HepG2 (cell line): ENCODE results near the gene DPYSL3. TPM values are rescaled to one million over a fixed set of nuclear protein-coding genes. Genes with fewer than 3 reads are reported as not detected.

Source experiments
- ATAC-seq: fragments of 200-7000 bp; cut with Tn5 transposase; 3 replicates; pipeline ENCODE4 v1.9.1; 2020; ENCODE audit warnings: mild to moderate bottlenecking, moderate library complexity
- BruUV-seq: library from RNA; stranded (reverse); fragments of 400-500 nt; replicated peaks from 2 replicates; lab custom pipeline; 2021; lab: Mats Ljungman, UMichigan
- CTCF ChIA-PET: fragments of 300-600 bp; formaldehyde crosslinking; extraction: SDS; loops from one replicate; lab custom pipeline; 2021; ENCODE audit warnings: low total read pairs, inconsistent platforms, low intra/inter-chr PET ratio; lab: Yijun Ruan, JAX
- POLR2A ChIA-PET: fragments of 350-600 bp; sonication (Branson Sonifier 250); formaldehyde crosslinking; loops from one replicate; lab custom pipeline; 2020; ENCODE audit warnings: antibody characterized with exemption, inconsistent platforms; lab: Yijun Ruan, JAX
- DNase-seq: peaks from one replicate; pipeline ENCODE4 v3.0.0-alpha.2; 2015; ENCODE audit warnings: low spot score
- FAIRE-seq: peaks from 3 replicates; lab custom pipeline; 2011; peaks lifted over from hg19 to GRCh38; lab: Jason Lieb, UNC
- H2AFZ ChIP-seq: one replicate; pipeline ENCODE4 v1.6.1; 2011; ENCODE audit warnings: low read length, inconsistent platforms
- H3K27ac ChIP-seq: fragments of 300-600 bp; 3 replicates; pipeline ENCODE4 v1.8.0; 2011; ENCODE audit warnings: mixed run types, mild to moderate bottlenecking, mixed read lengths, low read length, inconsistent platforms; ENCODE audit not compliant: insufficient read depth; ENCODE audit errors: extremely low read length
- H3K27me3 ChIP-seq, 2 experiments: fragments of 200-600 bp in 1 of 2; 2 replicates in 1 of 2; 3 replicates in 1 of 2; pipeline versions ENCODE4 v1.6.0 to v1.8.0; 2011; ENCODE audit warnings: low read length in 2 of 2, mild to moderate bottlenecking in 2 of 2, moderate library complexity in 2 of 2, inconsistent platforms in 1 of 2; ENCODE audit not compliant: insufficient read depth in 2 of 2, control insufficient read depth in 1 of 2
- H3K36me3 ChIP-seq, 2 experiments: fragments of 200-600 bp in 1 of 2; replicated peaks in 1 of 2; 2 replicates in 1 of 2; 3 replicates in 1 of 2; pipeline versions ENCODE4 v1.5.1 to v1.8.0; 2011; ENCODE audit warnings: low read length in 2 of 2, inconsistent platforms in 1 of 2; ENCODE audit not compliant: insufficient read depth in 2 of 2, control insufficient read depth in 1 of 2
- H3K4me1 ChIP-seq: 2 replicates; pipeline ENCODE4 v1.5.1; 2012; ENCODE audit warnings: low read length, inconsistent platforms; ENCODE audit not compliant: insufficient read depth
- H3K4me2 ChIP-seq: 2 replicates; pipeline ENCODE4 v1.6.0; 2011; ENCODE audit warnings: low read depth, low read length, inconsistent platforms
- H3K4me3 ChIP-seq, 3 experiments: fragments of 200-600 bp in 1 of 3; sonication (generic), shearing (Covaris generic) in 1 of 3; replicated peaks in 1 of 3; 2 replicates each; pipeline ENCODE4 v1.5.1; 2011 to 2016; ENCODE audit warnings: low read length in 3 of 3, inconsistent platforms in 2 of 3, low read depth in 2 of 3, mild to moderate bottlenecking in 2 of 3, control low read depth in 1 of 3, mixed read lengths in 1 of 3; ENCODE audit not compliant: insufficient read depth in 1 of 3
- H3K79me2 ChIP-seq: one replicate; pipeline ENCODE4 v1.6.1; 2011; ENCODE audit warnings: low read length, inconsistent platforms; ENCODE audit not compliant: insufficient read depth
- H3K9ac ChIP-seq: 2 replicates; pipeline ENCODE4 v1.6.0; 2011; ENCODE audit warnings: mild to moderate bottlenecking, low read depth, low read length, inconsistent platforms; ENCODE audit not compliant: insufficient read depth
- H3K9me3 ChIP-seq: 2 replicates; pipeline ENCODE4 v1.5.1; 2012; ENCODE audit warnings: mild to moderate bottlenecking, low read length
- H4K20me1 ChIP-seq: 2 replicates; pipeline ENCODE4 v1.6.0; 2011; ENCODE audit warnings: inconsistent platforms, mild to moderate bottlenecking, low read length, moderate library complexity; ENCODE audit not compliant: insufficient read depth
- BORCS8-MEF2B ChIP-seq: sonication (generic); formaldehyde crosslinking; IDR thresholded peaks from 2 replicates; pipeline ENCODE4 v1.8.0; 2022; ENCODE audit warnings: mild to moderate bottlenecking, missing genetic modification reagents
- ETV5 ChIP-seq: IDR thresholded peaks from 2 replicates; pipeline ENCODE4 v1.6.1; 2018; ENCODE audit warnings: missing biosample characterization, missing genetic modification reagents, inconsistent platforms, borderline replicate concordance
- FOXM1 ChIP-seq: sonication (generic); formaldehyde crosslinking; IDR thresholded peaks from 2 replicates; pipeline ENCODE4 v1.5.0; 2020; ENCODE audit warnings: missing genetic modification reagents
- KLF9 ChIP-seq: IDR thresholded peaks from 2 replicates; pipeline ENCODE4 v1.6.1; 2016; ENCODE audit warnings: low read depth
- PTBP1 ChIP-seq: fragments of 200-400 bp; formaldehyde crosslinking; IDR thresholded peaks from 2 replicates; pipeline ENCODE4 v1.6.1; 2018; ENCODE audit warnings: low read length, low read depth; ENCODE audit not compliant: poor library complexity, severe bottlenecking
- SMC3 ChIP-seq: IDR thresholded peaks from 2 replicates; pipeline ENCODE4 v1.6.1; 2011; ENCODE audit warnings: low read length, improper control_type of control experiment
- ZNF207 ChIP-seq: fragments of 450-650 bp; IDR thresholded peaks from 2 replicates; pipeline ENCODE4 v1.6.1; 2016; ENCODE audit warnings: antibody characterized with exemption, borderline replicate concordance
- ZNF280D ChIP-seq: sonication (generic); formaldehyde crosslinking; IDR thresholded peaks from 2 replicates; pipeline ENCODE4 v1.5.1; 2020; ENCODE audit warnings: mild to moderate bottlenecking, missing genetic modification reagents
- ZNF552 ChIP-seq: sonication (generic); formaldehyde crosslinking; IDR thresholded peaks from 2 replicates; pipeline ENCODE4 v1.9.0; 2022; ENCODE audit warnings: missing genetic modification reagents, mild to moderate bottlenecking, borderline replicate concordance
- WGBS: methylation state at CpG from one replicate; pipeline ENCODE4 v1.1.6; 2017; ENCODE audit warnings: low lambda C conversion rate; 5-methylcytosine and 5-hydroxymethylcytosine counted together
- in situ Hi-C: cut with HindIII; loops from 2 replicates; pipeline ENCODE4 v1.10.0; 2017; ENCODE audit warnings: low pct_unique_long_range_greater_than_20kb; ENCODE audit not compliant: extremely low pct_ligation_motif_present
- intact Hi-C: fragments of 100-400 bp; cut with micrococcal nuclease; formaldehyde crosslinking; loops from one replicate; pipeline ENCODE4 v1.10.0; 2022; ENCODE audit not compliant: unreplicated experiment
- polyA plus RNA-seq, 8 experiments: library from polyadenylated mRNA; depleted of rRNA in 3 of 8; stranded (reverse) in 7 of 8; unstranded in 1 of 8; fragments of >200 nt; fragmentation: Illumina TruSeq in 4 of 8; extraction: Trizol in 4 of 8; gene quantifications; 2 replicates each; pipeline versions ENCODE4 v1.2.1 to v1.2.3, GENCODE V29; 2011 to 2016; ENCODE audit warnings: low read depth in 4 of 8, missing spikeins in 1 of 8, mixed read lengths in 1 of 8; ENCODE audit not compliant: insufficient read depth in 1 of 8
- total RNA-seq, 5 experiments: library from RNA; depleted of rRNA; stranded (reverse); fragments of >200 nt; fragmentation: Illumina TruSeq; extraction: Trizol; gene quantifications; 2 replicates each; pipeline ENCODE4 v1.2.3, GENCODE V29; 2016; ENCODE audit warnings: low read depth in 1 of 5

DPYSL3 gene
- total and polyA plus RNA-seq, 2 of the 13 experiments (the other 11 are each of a cell fraction or from before 2014, with no cell fraction given) = 0.08 to 0.15 TPM

GRCh38 chr5:147349241-147349640 is 160.6 kb downstream of the DPYSL3 start:
- 0% methylated on average over 2 of the region's 2 CpGs for WGBS
- no peaks in the 10 kb centered on the region for H3K9me3 ChIP-seq
- no peak for TF ChIP-seq PTBP1
- no peak for TF ChIP-seq ZNF207
- TF ChIP-seq, all 625 proteins: peak for 0
- no peak overlapping the region for H3K9ac ChIP-seq
- in situ Hi-C loops (no loop called here), intact Hi-C loops (no loop called here)
- ATAC-seq (no peak), DNase-seq (no peak), FAIRE-seq (no peak)
- ChIA-PET POLR2A (no interaction called here), CTCF (no interaction called here)
- H3K27me3 ChIP-seq = 0 out of 5 replicates have a peak, but pooled peaks cover 0 to 1% of the 10 kb centered on the region in 2 experiments
- no peaks in the 10 kb centered on the region for H3K79me2 ChIP-seq
- H4K20me1 ChIP-seq = no peaks in the 10 kb centered on the region
- no peaks in the 10 kb centered on the region for H3K36me3 ChIP-seq
- no peak overlapping the region for H2AFZ ChIP-seq
- H3K27ac ChIP-seq = no peak overlapping the region
- no TSS peak for BruUV-seq
- no peak overlapping the region for H3K4me2 ChIP-seq
- H3K4me3 ChIP-seq = no peak overlapping the region
- H3K4me1 ChIP-seq = no peaks in the 10 kb centered on the region

- BruUV-seq = no TSS peak
- no peak for ATAC-seq
- no peak overlapping the region for H3K9ac ChIP-seq
- in situ Hi-C loops (no loop called here), intact Hi-C loops (no loop called here)
- no peak overlapping the region for H3K4me2 ChIP-seq
- H4K20me1 ChIP-seq = no peaks in the 10 kb centered on the region
- POLR2A ChIA-PET = no interaction called here
- no peak overlapping the region for H3K4me3 ChIP-seq
- 39% methylated on average over 5 of the region's 5 CpGs for WGBS
- 0 out of 5 replicates have a peak, but pooled peaks cover 0 to 1% of the 10 kb centered on the region in 2 experiments for H3K27me3 ChIP-seq
- H3K36me3 ChIP-seq = no peaks in the 10 kb centered on the region
- no peak overlapping the region for H2AFZ ChIP-seq
- TF ChIP-seq BORCS8-MEF2B (CRISPR knock-in tag) = no peak
- no peak for TF ChIP-seq FOXM1 (CRISPR knock-in tag)
- TF ChIP-seq ZNF552 (CRISPR knock-in tag) = no peak
- no peak for TF ChIP-seq SMC3
- TF ChIP-seq ETV5 (CRISPR knock-in tag) = no peak
- TF ChIP-seq KLF9 (CRISPR knock-in tag) = no peak
- no peak for TF ChIP-seq ZNF280D (CRISPR knock-in tag)
- CTCF ChIA-PET = no interaction called here
- no peak for FAIRE-seq
- H3K9me3 ChIP-seq = no peaks in the 10 kb centered on the region
- H3K4me1 ChIP-seq = no peaks in the 10 kb centered on the region
- DNase-seq = no peak
- no peak overlapping the region for H3K27ac ChIP-seq
- H3K79me2 ChIP-seq = no peaks in the 10 kb centered on the region
Observed at GRCh38 chr5:147348451-147348850, 161.4 kb downstream of the DPYSL3 start.
